ENCODE measurements around the gene FILIP1. TPM values are rescaled to one million over a fixed set of nuclear protein-coding genes. Genes with fewer than 3 reads are reported as not detected.

Gene FILIP1
- total and polyA plus RNA-seq, 2 donors: 25.5 to 43.7 TPM

DNA sequence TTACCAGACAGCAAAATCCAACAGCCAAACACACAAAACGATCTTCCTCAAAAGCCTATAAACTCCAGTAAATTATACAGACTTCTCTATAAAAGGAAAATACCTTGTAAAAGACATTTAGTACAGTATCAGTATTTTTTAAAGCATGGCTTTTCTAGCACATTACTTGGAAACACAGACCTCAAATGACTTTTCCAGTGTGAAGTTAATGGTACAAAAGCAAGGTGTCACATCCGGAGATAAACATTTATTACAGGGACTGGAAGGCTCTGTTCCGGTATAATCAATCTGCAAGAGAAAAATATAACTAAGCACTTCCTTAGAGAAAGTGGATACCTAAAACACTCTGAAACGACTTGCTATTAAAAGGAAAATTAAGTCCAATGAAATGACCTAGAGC, 226.1 kb downstream of the FILIP1 start:
- Histone ChIP-seq H3K4me3 (ENCODE audit: low read depth, low read length) (no peak overlapping the region), H3K27ac (ENCODE audit: low read depth) (no peak overlapping the region), H3K4me1 (ENCODE audit: insufficient read depth) (no peaks in the 10 kb centered on the region), H3K36me3 (ENCODE audit: insufficient read depth) (peaks cover 2% of the 10 kb centered on the region)
- 26% methylated on average over 4 of the region's 4 CpGs for WGBS
- DNase-seq (ENCODE audit: extremely low spot score): no peak

DNA sequence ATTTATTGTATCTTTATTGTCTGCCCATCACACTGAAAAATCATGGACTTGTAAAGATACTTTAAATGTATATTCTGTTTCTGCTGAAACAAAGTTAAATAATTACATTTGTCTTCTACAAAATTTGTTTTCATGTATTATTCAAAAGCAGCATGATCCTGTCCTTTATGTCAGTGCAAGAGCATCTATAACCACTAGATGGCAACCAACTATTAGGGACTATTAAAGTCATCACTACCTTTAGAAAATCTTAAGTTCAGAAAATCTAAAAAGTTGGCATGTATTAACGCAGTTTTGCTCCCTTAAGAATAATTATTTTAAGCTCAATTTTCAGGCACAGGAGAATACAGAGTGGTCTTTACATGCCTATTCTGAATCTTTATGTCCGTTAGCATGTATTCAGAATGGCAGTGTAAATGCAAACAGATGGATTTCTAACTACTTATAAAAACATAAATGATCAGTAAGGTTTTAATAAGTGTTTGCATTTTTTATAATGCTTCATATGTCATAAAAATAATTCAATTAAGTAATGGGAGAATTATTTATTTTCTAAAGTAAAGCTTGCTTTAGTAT, 226.8 kb downstream of the FILIP1 start:
- 51% methylated on average over 2 of the region's 2 CpGs for WGBS
- Histone ChIP-seq H3K4me3 (ENCODE audit: low read depth, low read length) (no peak overlapping the region), H3K36me3 (ENCODE audit: insufficient read depth) (peaks cover under 1% of the 10 kb centered on the region), H3K4me1 (ENCODE audit: insufficient read depth) (no peaks in the 10 kb centered on the region), H3K27ac (ENCODE audit: low read depth) (no peak overlapping the region)
- no peak for DNase-seq (ENCODE audit: extremely low spot score)

DNA sequence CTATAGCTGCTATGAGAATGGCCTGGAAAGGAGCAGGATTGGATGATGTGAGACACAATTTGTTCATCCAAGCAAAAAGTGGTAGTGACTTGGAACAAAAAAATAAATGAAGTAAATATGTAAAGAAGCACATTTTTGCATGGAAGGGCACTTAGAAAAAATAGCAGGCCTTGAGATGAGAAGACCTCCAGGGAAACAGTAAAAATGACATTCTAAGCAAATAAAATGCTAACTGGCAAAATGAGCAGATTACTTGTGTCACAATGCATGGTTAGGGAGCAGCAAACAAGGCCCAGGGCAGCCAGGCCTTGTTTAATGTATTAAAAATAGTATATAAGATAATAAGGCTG, 230.2 kb downstream of the FILIP1 start:
- no peak overlapping the region for H3K27ac ChIP-seq (ENCODE audit: low read depth)
- no peaks in the 10 kb centered on the region for H3K36me3 ChIP-seq (ENCODE audit: insufficient read depth)
- no peaks in the 10 kb centered on the region for H3K4me1 ChIP-seq (ENCODE audit: insufficient read depth)
- H3K4me3 ChIP-seq (ENCODE audit: low read depth, low read length): no peak overlapping the region
- DNase-seq (ENCODE audit: extremely low spot score): no peak

DNA sequence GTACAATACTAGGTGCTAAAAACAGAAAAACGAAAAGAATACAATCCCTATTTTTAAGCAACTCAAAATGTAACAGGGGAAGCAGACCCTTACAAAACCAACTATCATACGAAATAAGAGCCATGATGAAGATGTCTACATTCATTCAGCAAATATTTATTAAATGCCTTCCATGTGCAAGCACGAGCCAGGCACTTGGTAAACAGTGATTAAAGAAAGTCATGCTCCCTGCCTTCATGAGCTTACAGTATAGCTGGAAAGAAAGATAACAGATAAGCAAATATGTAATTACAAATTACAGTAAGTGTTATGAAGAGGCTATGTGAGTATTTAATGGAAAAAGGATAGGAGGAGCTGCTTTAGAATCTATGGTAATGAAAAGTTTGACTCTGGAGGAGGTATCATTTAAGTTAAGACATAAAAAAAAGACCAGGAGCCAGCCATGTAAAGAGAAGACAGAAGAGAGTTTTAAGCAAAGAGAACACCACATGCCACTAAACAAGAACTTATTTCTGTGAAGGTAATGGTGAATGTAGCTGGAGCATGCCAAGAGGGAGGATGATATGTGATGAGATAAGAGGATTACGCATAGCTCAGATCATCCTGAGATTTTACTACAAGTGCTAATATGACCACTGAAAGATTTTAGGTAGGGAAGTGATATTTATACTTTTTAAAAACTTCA, 230.7 kb downstream of the FILIP1 start:
- Histone ChIP-seq H3K36me3 (ENCODE audit: insufficient read depth) (no peaks in the 10 kb centered on the region), H3K4me1 (ENCODE audit: insufficient read depth) (no peaks in the 10 kb centered on the region), H3K27ac (ENCODE audit: low read depth) (no peak overlapping the region), H3K4me3 (ENCODE audit: low read depth, low read length) (no peak overlapping the region)
- 74% methylated on average over 4 of the region's 4 CpGs for WGBS
- no peak for DNase-seq (ENCODE audit: extremely low spot score)

DNA sequence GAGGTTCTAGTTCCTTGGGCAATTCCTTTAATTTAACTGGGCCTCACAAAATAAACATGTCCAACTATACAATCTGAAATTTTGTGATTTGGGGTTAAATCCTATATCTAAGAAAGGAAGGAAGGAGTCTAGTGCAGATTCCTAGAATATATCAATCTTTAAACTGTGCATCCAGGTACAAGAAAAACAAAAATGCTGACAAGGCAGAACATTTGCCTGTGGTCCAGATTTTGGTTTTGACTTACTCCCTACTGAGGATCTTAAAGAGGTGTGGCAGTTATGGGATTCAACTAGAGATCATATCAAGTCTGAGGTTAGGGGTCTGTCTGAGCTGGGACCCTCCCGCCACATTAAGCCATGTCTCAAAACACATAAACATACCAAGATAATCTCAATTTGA, 232.3 kb downstream of the FILIP1 start:
- no peak overlapping the region for H3K27ac ChIP-seq (ENCODE audit: low read depth)
- WGBS: 100% methylated on average over 1 of the region's 1 CpG
- H3K36me3 ChIP-seq (ENCODE audit: insufficient read depth): peaks cover 2% of the 10 kb centered on the region
- no peak for DNase-seq (ENCODE audit: extremely low spot score)
- no peak overlapping the region for H3K4me3 ChIP-seq (ENCODE audit: low read depth, low read length)
- H3K4me1 ChIP-seq (ENCODE audit: insufficient read depth): no peaks in the 10 kb centered on the region

DNA sequence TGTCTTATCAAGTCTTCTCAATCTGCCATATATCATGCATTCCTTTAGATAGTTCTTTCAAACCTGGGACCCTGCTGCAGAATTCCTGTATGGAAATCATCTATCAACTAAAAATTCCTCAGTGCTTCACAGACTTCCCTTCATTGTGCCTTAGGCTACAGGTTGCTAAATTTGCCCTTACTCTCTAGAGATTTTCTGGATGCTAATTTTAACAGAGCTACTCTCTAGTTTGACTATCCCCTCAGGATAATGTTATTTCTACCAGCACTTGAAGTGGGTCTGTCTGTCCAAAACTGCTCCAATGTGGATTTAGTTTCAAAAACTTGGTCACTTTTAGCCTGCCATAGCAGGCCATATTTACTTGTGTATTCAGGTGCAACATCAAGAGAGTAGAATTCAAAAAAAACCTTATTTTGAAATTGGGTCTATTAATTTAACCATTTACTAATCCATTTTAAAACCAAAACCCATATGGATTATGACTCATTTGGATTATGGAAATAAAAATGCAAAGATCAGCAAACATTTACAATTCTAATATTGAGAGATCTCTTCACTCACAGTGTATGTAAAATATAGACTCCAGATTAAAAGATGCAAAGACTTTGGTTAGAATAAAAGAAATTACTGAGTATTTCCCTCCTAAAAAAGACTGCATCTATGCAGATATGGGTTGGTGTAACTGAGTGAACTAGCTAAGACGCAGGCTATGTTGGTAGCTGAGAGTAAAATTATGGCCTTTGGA, 236.1 kb downstream of the FILIP1 start:
- H3K36me3 ChIP-seq (ENCODE audit: insufficient read depth): peaks cover 2% of the 10 kb centered on the region
- H3K4me3 ChIP-seq (ENCODE audit: low read depth, low read length): no peak overlapping the region
- no peak overlapping the region for H3K27ac ChIP-seq (ENCODE audit: low read depth)
- no peaks in the 10 kb centered on the region for H3K4me1 ChIP-seq (ENCODE audit: insufficient read depth)
- 99% methylated on average over 1 of the region's 1 CpG for WGBS
- DNase-seq (ENCODE audit: extremely low spot score): no peak

DNA sequence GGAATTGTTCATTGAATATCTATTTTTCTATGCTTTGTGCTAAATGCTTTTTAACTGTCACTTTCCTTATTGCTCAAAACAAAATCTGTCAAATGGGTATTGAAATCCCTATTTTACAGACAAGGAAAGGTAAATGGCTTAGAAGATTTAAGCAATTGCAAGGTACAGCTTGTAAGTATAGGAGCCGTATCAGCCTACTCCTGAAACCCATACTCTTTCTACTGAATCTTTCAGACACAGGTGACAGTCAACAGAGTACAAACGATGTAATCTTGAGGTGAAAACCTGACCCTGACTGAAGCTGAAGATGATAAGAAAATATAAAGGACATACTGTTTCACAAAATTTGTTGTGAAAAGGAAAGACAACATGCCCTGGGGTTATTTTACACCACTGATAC, 243.0 kb downstream of the FILIP1 start:
- Histone ChIP-seq H3K36me3 (ENCODE audit: insufficient read depth) (peaks cover 2% of the 10 kb centered on the region), H3K4me3 (ENCODE audit: low read depth, low read length) (no peak overlapping the region), H3K27ac (ENCODE audit: low read depth) (no peak overlapping the region), H3K4me1 (ENCODE audit: insufficient read depth) (no peaks in the 10 kb centered on the region)
- WGBS: 86% methylated on average over 2 of the region's 2 CpGs
- DNase-seq (ENCODE audit: extremely low spot score): no peak

DNA sequence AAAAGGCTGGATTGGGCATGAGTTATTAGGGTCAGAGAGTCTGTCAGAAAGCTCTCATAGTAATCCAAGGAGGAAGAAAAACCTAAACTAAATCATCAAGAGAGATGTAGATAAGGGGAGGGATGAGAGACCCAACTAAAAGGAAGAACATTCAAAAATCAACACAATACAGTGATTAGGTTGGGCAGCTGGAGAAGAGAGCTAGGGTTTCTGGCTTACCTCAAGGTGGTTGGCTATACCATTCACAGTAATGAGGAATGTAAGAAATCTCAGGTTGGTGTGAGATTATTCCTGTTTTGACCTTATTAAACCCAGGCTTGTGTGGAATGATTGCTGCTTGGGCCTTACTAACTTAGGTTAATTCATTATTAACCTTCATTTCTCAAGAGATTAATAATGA, 243.8 kb downstream of the FILIP1 start:
- peaks cover 2% of the 10 kb centered on the region for H3K36me3 ChIP-seq (ENCODE audit: insufficient read depth)
- H3K4me3 ChIP-seq (ENCODE audit: low read depth, low read length): no peak overlapping the region
- no peak for DNase-seq (ENCODE audit: extremely low spot score)
- H3K27ac ChIP-seq (ENCODE audit: low read depth): no peak overlapping the region
- no peaks in the 10 kb centered on the region for H3K4me1 ChIP-seq (ENCODE audit: insufficient read depth)

DNA sequence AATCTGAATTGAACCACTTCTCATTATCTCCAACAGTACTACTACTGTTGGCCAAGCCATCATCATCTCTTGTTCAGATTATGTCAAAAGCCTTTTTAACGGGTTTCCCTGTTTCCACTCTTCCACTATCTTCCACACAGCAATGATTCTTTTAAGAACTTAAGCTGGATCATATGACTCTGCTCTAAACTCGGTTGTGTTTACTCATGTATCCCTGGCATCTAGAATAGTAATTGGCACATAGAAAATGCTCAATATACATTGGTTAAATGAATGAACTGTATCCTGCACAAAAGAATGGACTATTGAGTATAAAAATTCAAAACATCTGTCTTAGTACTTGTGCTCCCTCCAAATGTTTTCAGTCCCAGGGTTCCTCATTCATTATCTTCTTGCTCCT, 247.2 kb downstream of the FILIP1 start:
- 41% methylated on average over 2 of the region's 2 CpGs for WGBS
- no peak for DNase-seq (ENCODE audit: extremely low spot score)
- no peaks in the 10 kb centered on the region for H3K36me3 ChIP-seq (ENCODE audit: insufficient read depth)
- no peak overlapping the region for H3K27ac ChIP-seq (ENCODE audit: low read depth)
- no peak overlapping the region for H3K4me3 ChIP-seq (ENCODE audit: low read depth, low read length)
- no peaks in the 10 kb centered on the region for H3K4me1 ChIP-seq (ENCODE audit: insufficient read depth)

DNA sequence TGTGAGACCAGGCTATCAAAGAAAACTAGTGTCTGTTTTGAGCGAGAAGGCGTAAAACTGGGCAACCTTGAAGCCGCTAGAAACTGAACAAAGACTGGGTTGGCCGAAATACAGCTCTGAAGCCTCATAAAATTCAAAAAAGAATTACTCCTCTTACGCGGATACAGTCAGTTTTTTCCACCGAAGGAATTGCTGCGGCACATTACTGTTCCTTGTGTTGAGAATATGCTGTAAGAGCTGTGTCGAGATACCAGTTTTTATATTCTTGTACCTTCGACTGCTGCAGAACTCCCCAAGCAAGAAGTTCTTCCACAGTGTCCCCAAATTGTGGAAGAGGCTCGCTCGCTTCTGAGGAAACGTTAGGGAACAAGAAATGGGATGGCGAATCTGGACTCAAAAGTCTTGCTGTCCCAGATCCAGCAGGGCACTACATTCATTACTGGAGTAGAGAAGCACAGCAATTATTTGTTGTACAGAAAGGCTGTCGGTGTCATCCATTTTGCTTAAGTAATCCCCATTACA, 249.5 kb downstream of the FILIP1 start:
- Histone ChIP-seq H3K36me3 (ENCODE audit: insufficient read depth) (peaks cover 3% of the 10 kb centered on the region), H3K4me3 (ENCODE audit: low read depth, low read length) (peak overlapping the region; percentile 70), H3K27ac (ENCODE audit: low read depth) (peak overlapping the region; percentile 69), H3K4me1 (ENCODE audit: insufficient read depth) (no peaks in the 10 kb centered on the region)
- 14% methylated on average over 15 of the region's 15 CpGs for WGBS
- no peak for DNase-seq (ENCODE audit: extremely low spot score)

DNA sequence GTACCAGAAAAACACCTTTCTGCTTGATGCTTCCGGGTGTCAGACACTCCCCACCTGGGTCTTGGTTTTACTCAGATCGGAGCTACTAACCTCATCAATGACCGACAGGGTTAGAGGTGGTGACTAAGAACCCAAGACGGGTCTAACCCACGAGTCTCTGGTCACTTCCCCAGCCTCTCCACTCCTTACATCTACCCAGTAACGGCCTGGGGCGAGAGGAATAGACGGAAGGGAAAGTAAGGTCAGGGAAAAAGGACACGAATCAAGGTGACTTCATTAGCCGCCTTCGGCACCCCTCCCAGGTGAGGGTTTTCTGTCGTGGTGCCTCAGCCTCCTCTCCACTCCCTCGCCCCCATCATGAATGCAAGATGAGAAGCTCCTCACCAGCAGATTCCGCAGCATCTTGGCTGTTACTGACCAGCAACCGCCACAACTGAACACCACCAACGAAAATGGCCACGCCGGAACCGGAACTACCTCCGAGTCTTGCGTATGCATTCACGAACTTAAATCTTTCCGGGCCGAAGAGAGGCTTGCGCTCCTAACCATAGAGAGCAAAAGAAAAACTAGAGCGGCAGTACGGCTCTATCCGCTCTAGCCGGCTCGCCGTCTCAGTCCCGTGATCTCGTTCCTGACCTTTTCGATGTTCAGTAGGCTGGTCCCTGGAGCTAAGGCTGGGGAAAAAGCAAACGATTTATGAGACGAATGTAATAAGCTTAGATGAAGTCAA, 250.1 kb downstream of the FILIP1 start, which contains the start of gene COX7A2:
Gene COX7A2, minus strand, starts transcription at position 469 of the 730 bp plus-strand sequence. Its CDS starts 67 bp downstream, at position 402.
- H3K36me3 ChIP-seq (ENCODE audit: insufficient read depth): peaks cover 4% of the 10 kb centered on the region
- under 1% methylated on average over 36 of the region's 36 CpGs for WGBS
- H3K4me3 ChIP-seq (ENCODE audit: low read depth, low read length): peak within 1 kb of the TSS; percentile 70
- peak; percentile 95 for DNase-seq (ENCODE audit: extremely low spot score)
- peak within 1 kb of the TSS; percentile 85 for H3K27ac ChIP-seq (ENCODE audit: low read depth)
- H3K4me1 ChIP-seq (ENCODE audit: insufficient read depth): no peaks in the 10 kb centered on the region

Data from urinary bladder (tissue), 4 donors.